Liver (tissue), 9 donors: ENCODE data around the gene PXDN. TPM values are rescaled to one million over a fixed set of nuclear protein-coding genes. Genes with fewer than 3 reads are reported as not detected.
A peak's percentile ranks its signal among the peaks of the same experiment; 100 is the strongest.

ENCODE experiments used
- DNase-seq: peaks from one replicate; pipeline ENCODE4 v3.0.0-alpha.2; 2017; ENCODE audit warnings: low spot score
- H3K27ac ChIP-seq, 2 donors: one replicate each; pipeline ENCODE4 v1.7.0; 2013; ENCODE audit warnings: inconsistent platforms in 2 of 2, low read length in 2 of 2, control low read depth in 1 of 2, low read depth in 1 of 2, mild to moderate bottlenecking in 1 of 2
- H3K27me3 ChIP-seq, 4 donors: one replicate each; pipeline versions ENCODE4 v1.6.1 to v1.7.0; 2013; ENCODE audit warnings: low read length in 3 of 4, inconsistent platforms in 1 of 4, mild to moderate bottlenecking in 1 of 4, moderate library complexity in 1 of 4; ENCODE audit not compliant: control insufficient read depth in 4 of 4, insufficient read depth in 4 of 4
- H3K36me3 ChIP-seq, 4 donors: one replicate each; pipeline versions ENCODE4 v1.6.1 to v1.7.0; 2013; ENCODE audit warnings: low read length in 3 of 4, mild to moderate bottlenecking in 3 of 4, low read depth in 1 of 4, moderate library complexity in 1 of 4; ENCODE audit not compliant: control insufficient read depth in 4 of 4, insufficient read depth in 3 of 4
- H3K4me1 ChIP-seq, 4 donors: one replicate each; pipeline versions ENCODE4 v1.6.1 to v1.7.0; 2013; ENCODE audit warnings: low read length in 3 of 4, mild to moderate bottlenecking in 3 of 4, moderate library complexity in 1 of 4; ENCODE audit not compliant: control insufficient read depth in 4 of 4, insufficient read depth in 4 of 4
- H3K4me3 ChIP-seq, 3 donors: one replicate each; pipeline versions ENCODE4 v1.6.1 to v1.7.0; 2013; ENCODE audit warnings: low read length in 3 of 3, control low read depth in 1 of 3, low read depth in 1 of 3, mild to moderate bottlenecking in 1 of 3
- H3K9ac ChIP-seq, 2 donors: one replicate each; pipeline ENCODE4 v1.7.0; 2013; ENCODE audit warnings: low read length in 2 of 2, mild to moderate bottlenecking in 2 of 2, moderate library complexity in 2 of 2, control low read depth in 1 of 2, low read depth in 1 of 2
- H3K9me3 ChIP-seq, 4 donors: one replicate each; pipeline versions ENCODE4 v1.6.1 to v1.7.0; 2013; ENCODE audit warnings: low read length in 3 of 4; ENCODE audit not compliant: control insufficient read depth in 4 of 4
- ATF3 ChIP-seq: IDR thresholded peaks from 2 replicates; pipeline ENCODE4 v1.6.1; 2016; ENCODE audit warnings: antibody characterized with exemption
- CTCF ChIP-seq: fragments of 150-350 bp; IDR thresholded peaks from 2 replicates; pipeline ENCODE4 v1.5.1; 2017; ENCODE audit warnings: improper control_type of control experiment, low read depth, low read length; ENCODE audit not compliant: missing input control
- EGR1 ChIP-seq, 2 donors: IDR thresholded peaks; 2 replicates each; pipeline ENCODE4 v1.6.1; 2016 to 2018; ENCODE audit warnings: antibody characterized with exemption in 2 of 2, low read depth in 2 of 2
- FOXA1 ChIP-seq: IDR thresholded peaks from 2 replicates; pipeline ENCODE4 v1.6.1; 2016; ENCODE audit warnings: antibody characterized with exemption
- FOXA2 ChIP-seq: IDR thresholded peaks from 2 replicates; pipeline ENCODE4 v1.6.1; 2016; ENCODE audit warnings: antibody characterized with exemption
- GABPA ChIP-seq, 2 donors: IDR thresholded peaks in 1 of 2; conservative IDR thresholded peaks in 1 of 2; 2 replicates each; pipeline ENCODE4 v1.6.1; 2016; ENCODE audit warnings: antibody characterized with exemption in 2 of 2, mild to moderate bottlenecking in 1 of 2, moderate library complexity in 1 of 2
- HNF4A ChIP-seq, 2 donors: conservative IDR thresholded peaks; 2 replicates each; pipeline ENCODE4 v1.6.1; 2016; ENCODE audit warnings: antibody characterized with exemption in 2 of 2, mild to moderate bottlenecking in 2 of 2
- HNF4G ChIP-seq: IDR thresholded peaks from 2 replicates; pipeline ENCODE4 v1.6.1; 2016; ENCODE audit warnings: antibody characterized with exemption
- JUND ChIP-seq, 2 donors: IDR thresholded peaks; 2 replicates each; pipeline ENCODE4 v1.6.1; 2016; ENCODE audit warnings: antibody characterized with exemption in 2 of 2
- MAX ChIP-seq: IDR thresholded peaks from 2 replicates; pipeline ENCODE4 v1.6.1; 2016; ENCODE audit warnings: antibody characterized with exemption
- NR2F2 ChIP-seq: IDR thresholded peaks from 2 replicates; pipeline ENCODE4 v1.6.1; 2016; ENCODE audit warnings: antibody characterized with exemption
- RAD21 ChIP-seq, 2 donors: IDR thresholded peaks; 2 replicates each; pipeline ENCODE4 v1.6.1; 2016; ENCODE audit warnings: antibody characterized with exemption in 2 of 2, mild to moderate bottlenecking in 2 of 2
- REST ChIP-seq: IDR thresholded peaks from 2 replicates; pipeline ENCODE4 v1.6.1; 2016; ENCODE audit warnings: antibody characterized with exemption, mild to moderate bottlenecking
- RXRA ChIP-seq, 2 donors: IDR thresholded peaks; 2 replicates each; pipeline ENCODE4 v1.6.1; 2017 to 2018; ENCODE audit warnings: antibody characterized with exemption in 2 of 2, mild to moderate bottlenecking in 1 of 2
- SP1 ChIP-seq: IDR thresholded peaks from 2 replicates; pipeline ENCODE4 v1.6.1; 2018; ENCODE audit warnings: antibody characterized with exemption, mild to moderate bottlenecking
- TAF1 ChIP-seq: conservative IDR thresholded peaks from 2 replicates; pipeline ENCODE4 v1.6.1; 2016; ENCODE audit warnings: antibody characterized with exemption, mild to moderate bottlenecking
- YY1 ChIP-seq: IDR thresholded peaks from 2 replicates; pipeline ENCODE4 v1.6.1; 2016; ENCODE audit warnings: antibody characterized with exemption, mild to moderate bottlenecking
- ZBTB33 ChIP-seq: IDR thresholded peaks from 2 replicates; pipeline ENCODE4 v1.6.1; 2016; ENCODE audit warnings: antibody characterized with exemption
- WGBS: extraction: QIAGEN DNeasy Blood & Tissue Kit; methylation state at CpG from one replicate; pipeline ENCODE4 v1.1.7; 2013; 5-methylcytosine and 5-hydroxymethylcytosine counted together
- polyA plus RNA-seq, 2 donors: library from polyadenylated mRNA; stranded (reverse) in 1 of 2; unstranded in 1 of 2; fragments of 200-250 nt in 1 of 2; fragments of >200 nt in 1 of 2; fragmentation: Nextera tagmentation in 1 of 2; extraction: Ambion mirVana in 1 of 2; gene quantifications; one replicate each; pipeline versions ENCODE4 v1.2.1 to v1.2.3, GENCODE V29; 2013 to 2015
- total RNA-seq, 2 donors: library from RNA; depleted of rRNA; stranded (reverse); fragments of >200 nt; gene quantifications; one replicate each; pipeline ENCODE4 v1.2.3, GENCODE V29; 2014
- donor health status: healthy.
- donor health status: healthy.
- donor health status: healthy.
- donor health status: healthy.
- donor health status: healthy.

Gene PXDN
- total and polyA plus RNA-seq, 4 donors: 4.2 to 21.5 (median 16.9) TPM

GRCh38 chr2:1593371-1594122 lies 150.8 kb downstream of the PXDN start (continued):
- TF ChIP-seq RAD21 (IDR thresholded peaks at IDR 0.05): no peak
- TF ChIP-seq YY1: no peak
- TF ChIP-seq TAF1: no peak

- WGBS: 26% methylated on average over 28 of the region's 28 CpGs
- Histone ChIP-seq H3K4me1 (peaks cover 0 to 3% (median 0%) of the 10 kb centered on the region in 4 donors), H3K36me3 (no peaks in the 10 kb centered on the region), H3K27ac (peak overlapping the region; percentile 39 to 73), H3K9me3 (no peaks in the 10 kb centered on the region), H3K9ac (no peak overlapping the region), H3K27me3 (peaks cover 0 to 4% (median 0%) of the 10 kb centered on the region in 4 donors), H3K4me3 (no peak overlapping the region)
- no peak for DNase-seq
- TF ChIP-seq JUND (IDR thresholded peaks at IDR 0.05) (no peak), CTCF (peak; percentile 41), RAD21 (IDR thresholded peaks at IDR 0.05) (peak; percentile 70 to 83), NR2F2 (peak; percentile 64), RXRA (IDR thresholded peaks at IDR 0.05) (peak in 1 of 2 donors; percentile 17)
These were observed 152.1 kb downstream of the PXDN start for GRCh38 chr2:1591978-1592907.

GRCh38 chr2:1591461-1591770 lies 152.9 kb downstream of the PXDN start:
- peak overlapping the region; percentile 39 to 73 for H3K27ac ChIP-seq
- TF ChIP-seq ZBTB33: no peak
- no peak for TF ChIP-seq NR2F2
- no peak for TF ChIP-seq EGR1 (IDR thresholded peaks at IDR 0.05; ENCODE audit: low read depth in 2 of 2)
- no peak for TF ChIP-seq TAF1
- no peak for TF ChIP-seq REST
- TF ChIP-seq ATF3: no peak
- no peak for TF ChIP-seq RXRA (IDR thresholded peaks at IDR 0.05)
- no peak for TF ChIP-seq HNF4G
- TF ChIP-seq CTCF: no peak
- no peak for TF ChIP-seq GABPA (IDR thresholded peaks at IDR 0.05 in 1 of 2, conservative IDR thresholded peaks at IDR 0.05 in 1 of 2)
- no peak for TF ChIP-seq MAX
- no peak for TF ChIP-seq FOXA1
- TF ChIP-seq JUND (IDR thresholded peaks at IDR 0.05): no peak
- TF ChIP-seq RAD21 (IDR thresholded peaks at IDR 0.05): no peak
- no peak for TF ChIP-seq HNF4A (conservative IDR thresholded peaks at IDR 0.05)
- TF ChIP-seq SP1: no peak
- no peak for TF ChIP-seq FOXA2
- TF ChIP-seq YY1: no peak
- no peak overlapping the region for H3K9ac ChIP-seq
- no peaks in the 10 kb centered on the region for H3K9me3 ChIP-seq
- no peaks in the 10 kb centered on the region for H3K27me3 ChIP-seq
- WGBS: 56% methylated on average over 16 of the region's 16 CpGs
- peaks cover 0 to 3% (median 0%) of the 10 kb centered on the region in 4 donors for H3K4me1 ChIP-seq
- no peaks in the 10 kb centered on the region for H3K36me3 ChIP-seq
- no peak overlapping the region for H3K4me3 ChIP-seq
- no peak for DNase-seq
